DOHH2 (cell line): ENCODE measurements around the gene PAPPA.

Source experiments
- H3F3A ChIP-seq: fragments of 200-600 bp; sonication (generic), shearing (Covaris generic); 2 replicates; pipeline ENCODE4 v1.6.0; 2016; ENCODE audit warnings: antibody characterized with exemption, mild to moderate bottlenecking; ENCODE audit not compliant: control insufficient read depth, insufficient read depth
- H3K27ac ChIP-seq: fragments of 200-600 bp; sonication (generic); 2 replicates; pipeline ENCODE4 v1.5.1; 2014; ENCODE audit warnings: low read depth, mild to moderate bottlenecking, low read length, moderate library complexity
- H3K27me3 ChIP-seq: fragments of 200-600 bp; sonication (generic); 2 replicates; pipeline ENCODE4 v1.6.1; 2014; ENCODE audit warnings: mild to moderate bottlenecking, low read length, mixed read lengths; ENCODE audit not compliant: control insufficient read depth
- H3K36me3 ChIP-seq: fragments of 200-600 bp; sonication (generic); 2 replicates; pipeline ENCODE4 v1.6.1; 2014; ENCODE audit warnings: mild to moderate bottlenecking, low read length, moderate library complexity, mixed read lengths; ENCODE audit not compliant: control insufficient read depth
- H3K4me1 ChIP-seq: fragments of 200-600 bp; sonication (generic); 2 replicates; pipeline ENCODE4 v1.6.1; 2014; ENCODE audit warnings: mild to moderate bottlenecking, low read length, mixed read lengths; ENCODE audit not compliant: control insufficient read depth
- H3K4me2 ChIP-seq: fragments of 200-600 bp; sonication (generic); 2 replicates; pipeline ENCODE4 v1.6.0; 2014; ENCODE audit warnings: mild to moderate bottlenecking, low read length, moderate library complexity
- H3K4me3 ChIP-seq: fragments of 200-600 bp; sonication (generic); 2 replicates; pipeline ENCODE4 v1.5.1; 2014; ENCODE audit warnings: mild to moderate bottlenecking, low read length, mixed read lengths
- H3K79me2 ChIP-seq: fragments of 200-600 bp; sonication (generic); 2 replicates; pipeline ENCODE4 v1.6.1; 2014; ENCODE audit warnings: mild to moderate bottlenecking, low read length, mixed read lengths; ENCODE audit not compliant: control insufficient read depth
- H3K9me2 ChIP-seq: fragments of 200-600 bp; sonication (generic); replicated peaks from 2 replicates; pipeline ENCODE4 v1.6.1; 2014; ENCODE audit warnings: mild to moderate bottlenecking, low read length, mixed read lengths; ENCODE audit not compliant: control insufficient read depth
- H3K9me3 ChIP-seq: fragments of 200-600 bp; sonication (generic); 2 replicates; pipeline ENCODE4 v1.6.1; 2014; ENCODE audit warnings: antibody characterized with exemption, low read length, mixed read lengths; ENCODE audit not compliant: control insufficient read depth, insufficient read depth
- H4K20me1 ChIP-seq: fragments of 200-600 bp; sonication (generic); 2 replicates; pipeline ENCODE4 v1.6.0; 2014; ENCODE audit warnings: low read depth, mild to moderate bottlenecking, antibody characterized with exemption, low read length, moderate library complexity; ENCODE audit not compliant: control insufficient read depth, insufficient read depth
- EZH2phosphoT487 ChIP-seq: fragments of 200-600 bp; sonication (generic); IDR thresholded peaks from 2 replicates; pipeline ENCODE4 v1.6.1; 2017; ENCODE audit warnings: borderline replicate concordance, mild to moderate bottlenecking, antibody characterized with exemption, low read length, moderate library complexity, mixed read lengths
- TF ChIP-seq, protein P1 (sequence below): fragments of 200-600 bp; sonication (generic); IDR thresholded peaks from one replicate; pipeline ENCODE4 v1.5.1; 2014; ENCODE audit warnings: antibody characterized with exemption, mild to moderate bottlenecking, low read depth, low read length; ENCODE audit not compliant: poor library complexity, severe bottlenecking

Gene PAPPA

DNA sequence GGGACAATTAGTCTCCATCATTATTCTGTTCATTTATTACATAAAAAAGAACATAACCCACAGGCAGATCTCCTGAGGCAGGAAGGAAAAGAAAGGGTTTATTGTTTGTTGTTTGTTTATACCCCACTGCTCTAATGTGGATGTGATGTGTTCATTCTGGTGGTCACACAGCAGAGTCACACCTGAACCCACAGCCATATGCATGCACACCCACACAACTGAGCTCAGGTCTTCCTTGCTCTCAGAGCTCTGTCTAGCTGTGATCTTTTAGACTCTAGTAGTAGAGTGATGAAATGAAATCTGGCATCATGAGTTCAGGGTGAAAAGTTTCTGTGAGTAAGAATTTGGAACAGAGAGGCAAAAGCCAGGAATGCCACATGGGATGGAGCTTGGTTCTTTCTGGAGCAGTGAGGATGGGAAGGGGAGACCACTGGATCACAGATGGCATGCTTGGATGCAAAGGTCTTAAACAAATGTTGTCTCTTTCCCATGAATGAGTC, 227.0 kb downstream of the PAPPA start:
- H3K27ac ChIP-seq: no peak overlapping the region
- TF ChIP-seq, protein P1, sequence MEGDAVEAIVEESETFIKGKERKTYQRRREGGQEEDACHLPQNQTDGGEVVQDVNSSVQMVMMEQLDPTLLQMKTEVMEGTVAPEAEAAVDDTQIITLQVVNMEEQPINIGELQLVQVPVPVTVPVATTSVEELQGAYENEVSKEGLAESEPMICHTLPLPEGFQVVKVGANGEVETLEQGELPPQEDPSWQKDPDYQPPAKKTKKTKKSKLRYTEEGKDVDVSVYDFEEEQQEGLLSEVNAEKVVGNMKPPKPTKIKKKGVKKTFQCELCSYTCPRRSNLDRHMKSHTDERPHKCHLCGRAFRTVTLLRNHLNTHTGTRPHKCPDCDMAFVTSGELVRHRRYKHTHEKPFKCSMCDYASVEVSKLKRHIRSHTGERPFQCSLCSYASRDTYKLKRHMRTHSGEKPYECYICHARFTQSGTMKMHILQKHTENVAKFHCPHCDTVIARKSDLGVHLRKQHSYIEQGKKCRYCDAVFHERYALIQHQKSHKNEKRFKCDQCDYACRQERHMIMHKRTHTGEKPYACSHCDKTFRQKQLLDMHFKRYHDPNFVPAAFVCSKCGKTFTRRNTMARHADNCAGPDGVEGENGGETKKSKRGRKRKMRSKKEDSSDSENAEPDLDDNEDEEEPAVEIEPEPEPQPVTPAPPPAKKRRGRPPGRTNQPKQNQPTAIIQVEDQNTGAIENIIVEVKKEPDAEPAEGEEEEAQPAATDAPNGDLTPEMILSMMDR: no peak
- no peak for TF ChIP-seq EZH2phosphoT487
- no peaks in the 10 kb centered on the region for H3F3A ChIP-seq
- no peak overlapping the region for H3K4me2 ChIP-seq
- no peaks in the 10 kb centered on the region for H3K9me2 ChIP-seq
- H3K79me2 ChIP-seq: no peaks in the 10 kb centered on the region
- no peaks in the 10 kb centered on the region for H3K9me3 ChIP-seq
- no peaks in the 10 kb centered on the region for H4K20me1 ChIP-seq
- H3K27me3 ChIP-seq: no peaks in the 10 kb centered on the region
- H3K4me3 ChIP-seq: no peak overlapping the region
- H3K4me1 ChIP-seq: peaks cover 3% of the 10 kb centered on the region; the same call in 1 of the 2 replicates
- no peaks in the 10 kb centered on the region for H3K36me3 ChIP-seq

DNA sequence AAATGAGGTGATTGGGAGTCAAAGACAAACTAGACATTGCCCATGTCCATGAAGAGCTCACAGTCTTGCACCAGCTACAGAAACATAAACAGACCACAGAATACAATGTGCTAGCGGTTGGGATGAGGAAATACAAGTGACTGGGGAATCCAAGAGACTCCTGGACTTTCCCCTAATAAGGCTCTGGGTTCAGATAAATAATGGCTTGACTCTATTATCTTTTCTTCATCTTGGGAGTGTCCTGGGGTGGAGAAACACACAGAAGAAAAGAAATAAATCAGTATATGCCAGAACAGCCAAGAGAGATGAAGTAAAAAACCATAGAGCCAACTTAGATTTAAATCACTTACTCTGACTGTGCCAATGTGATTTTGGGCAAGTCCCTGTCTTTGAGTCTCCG, 227.8 kb downstream of the PAPPA start:
- Histone ChIP-seq H3K4me2 (no peak overlapping the region), H3K4me3 (no peak overlapping the region), H3K79me2 (no peaks in the 10 kb centered on the region), H4K20me1 (no peaks in the 10 kb centered on the region), H3K9me2 (no peaks in the 10 kb centered on the region), H3K4me1 (peaks cover 3% of the 10 kb centered on the region; the same call in 1 of the 2 replicates), H3K27me3 (no peaks in the 10 kb centered on the region), H3K27ac (no peak overlapping the region), H3K36me3 (no peaks in the 10 kb centered on the region), H3F3A (no peaks in the 10 kb centered on the region), H3K9me3 (no peaks in the 10 kb centered on the region)
- TF ChIP-seq, protein P1: no peak
- TF ChIP-seq EZH2phosphoT487: no peak

DNA sequence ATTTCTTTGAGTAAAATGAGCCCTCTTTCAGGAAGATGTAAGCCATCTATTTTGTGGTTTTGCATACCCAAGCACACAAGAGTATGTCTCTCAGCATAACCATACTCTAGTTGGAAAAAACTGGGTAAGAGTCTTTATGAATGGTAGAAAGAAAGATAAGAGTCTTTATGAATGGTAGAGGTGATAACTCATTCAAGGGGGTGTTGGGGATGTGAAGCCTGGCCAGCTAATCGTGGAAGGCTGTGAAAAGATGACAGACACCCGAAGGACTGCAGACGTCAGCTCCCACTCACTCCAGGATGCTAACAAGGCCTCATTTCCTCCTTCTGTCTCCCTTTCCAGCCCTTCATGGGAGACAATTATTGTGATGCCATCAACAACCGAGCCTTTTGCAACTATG, 228.5 kb downstream of the PAPPA start:
- no peak overlapping the region for H3K4me2 ChIP-seq

More for the DNA sequence above, 228.5 kb downstream of the PAPPA start:
- no peaks in the 10 kb centered on the region for H3F3A ChIP-seq
- TF ChIP-seq, protein P1: no peak
- no peak for TF ChIP-seq EZH2phosphoT487
- H3K4me3 ChIP-seq: no peak overlapping the region
- no peaks in the 10 kb centered on the region for H3K79me2 ChIP-seq
- no peaks in the 10 kb centered on the region for H4K20me1 ChIP-seq
- H3K27me3 ChIP-seq: no peaks in the 10 kb centered on the region
- H3K36me3 ChIP-seq: no peaks in the 10 kb centered on the region
- H3K27ac ChIP-seq: no peak overlapping the region
- H3K4me1 ChIP-seq: peaks cover 3% of the 10 kb centered on the region; the same call in 1 of the 2 replicates
- H3K9me2 ChIP-seq: no peaks in the 10 kb centered on the region
- no peaks in the 10 kb centered on the region for H3K9me3 ChIP-seq
